ENCODE results near the gene IRAK2.
"Not testable (repeated sequence)": the region's sequence is repeated elsewhere in the genome, so short reads cannot be mapped to it uniquely, and the experiment has no call there.

The IRAK2 gene

GRCh38 chr3:10158555-10158954 is 6.2 kb upstream of the IRAK2 start:
- not testable (repeated sequence) for DNase-seq (ENCODE audit: low read depth in 3 of 3)

GRCh38 chr3:10160346-10160745 is 4.4 kb upstream of the IRAK2 start:
- no peak for DNase-seq (ENCODE audit: low read depth in 3 of 3)

- no peak for DNase-seq (ENCODE audit: low read depth in 3 of 3)
These were observed 3.8 kb upstream of the IRAK2 start for GRCh38 chr3:10160925-10161324.

GRCh38 chr3:10162185-10162584 is 2.5 kb upstream of the IRAK2 start:
- DNase-seq (ENCODE audit: low read depth in 3 of 3) = no peak

- DNase-seq (ENCODE audit: low read depth in 3 of 3) = not testable (repeated sequence)
These were observed 546 bp upstream of the IRAK2 start for GRCh38 chr3:10164201-10164545.

- DNase-seq (ENCODE audit: low read depth in 3 of 3) = no peak
These were observed 1.5 kb downstream of the IRAK2 start for GRCh38 chr3:10166213-10166604.

GRCh38 chr3:10169000-10169496 is 4.3 kb downstream of the IRAK2 start:
- no peak for DNase-seq (ENCODE audit: low read depth in 3 of 3)

- no peak for DNase-seq (ENCODE audit: low read depth in 3 of 3)
These were observed 6.3 kb downstream of the IRAK2 start for GRCh38 chr3:10170915-10171478.

- no peak for DNase-seq (ENCODE audit: low read depth in 3 of 3)
These were observed 8.6 kb downstream of the IRAK2 start for GRCh38 chr3:10173095-10173925.

- DNase-seq (ENCODE audit: low read depth in 3 of 3) = no peak
These were observed 9.3 kb downstream of the IRAK2 start for GRCh38 chr3:10173926-10174435.

GRCh38 chr3:10175334-10175733 is 10.6 kb downstream of the IRAK2 start:
- DNase-seq (ENCODE audit: low read depth in 3 of 3) = not testable (repeated sequence)

- DNase-seq (ENCODE audit: low read depth in 3 of 3) = not testable (repeated sequence)
These were observed 11.4 kb downstream of the IRAK2 start for GRCh38 chr3:10176150-10176549.

- no peak for DNase-seq (ENCODE audit: low read depth in 3 of 3)
These were observed 13.0 kb downstream of the IRAK2 start for GRCh38 chr3:10177737-10178136.

- no peak for DNase-seq (ENCODE audit: low read depth in 3 of 3)
These were observed 14.2 kb downstream of the IRAK2 start for GRCh38 chr3:10178892-10179291.

- DNase-seq (ENCODE audit: low read depth in 3 of 3) = no peak
These were observed 15.6 kb downstream of the IRAK2 start for GRCh38 chr3:10180289-10180688.

GRCh38 chr3:10180738-10181295 is 16.1 kb downstream of the IRAK2 start:
- no peak for DNase-seq (ENCODE audit: low read depth in 3 of 3)

GRCh38 chr3:10182950-10183349 is 18.2 kb downstream of the IRAK2 start:
- DNase-seq (ENCODE audit: low read depth in 3 of 3) = no peak

GRCh38 chr3:10184250-10184649 is 19.5 kb downstream of the IRAK2 start:
- DNase-seq (ENCODE audit: low read depth in 3 of 3) = no peak

- DNase-seq (ENCODE audit: low read depth in 3 of 3) = no peak
These were observed 21.4 kb downstream of the IRAK2 start for GRCh38 chr3:10185804-10186762.

- DNase-seq (ENCODE audit: low read depth in 3 of 3) = no peak
These were observed 22.7 kb downstream of the IRAK2 start for GRCh38 chr3:10187290-10187876.

GRCh38 chr3:10187944-10188343 is 23.2 kb downstream of the IRAK2 start:
- DNase-seq (ENCODE audit: low read depth in 3 of 3) = no peak

Data from stimulated activated CD4-positive, alpha-beta T cell treated with anti-CD3 and anti-CD28 coated beads, TNF-alpha, amount 100 ng/mL, for 24 hours (primary cell).